IMR-90 (cell line): ENCODE data around the gene CSRP1.

Experiments used
- CEBPB ChIP-seq: IDR thresholded peaks from 2 replicates; pipeline ENCODE4 v1.6.1; 2012; ENCODE audit warnings: low read depth, low read length, improper control_type of control experiment
- MAFK ChIP-seq: IDR thresholded peaks from 2 replicates; pipeline ENCODE4 v1.6.1; 2012; ENCODE audit warnings: low read depth, low read length, improper control_type of control experiment
- NFE2L2 ChIP-seq: fragments of 150-350 bp; IDR thresholded peaks from 2 replicates; pipeline ENCODE4 v1.6.1; 2016; ENCODE audit warnings: low read depth, mild to moderate bottlenecking, low read length
- POLR2A ChIP-seq: IDR thresholded peaks from 2 replicates; pipeline ENCODE4 v1.6.1; 2012; ENCODE audit warnings: mild to moderate bottlenecking, low read depth, low read length
- RAD21 ChIP-seq: IDR thresholded peaks from 2 replicates; pipeline ENCODE4 v1.6.1; 2012; ENCODE audit warnings: low read length, improper control_type of control experiment
- TF ChIP-seq, protein P1 (sequence below): conservative IDR thresholded peaks from 2 replicates; pipeline ENCODE4 v1.5.1; 2012; ENCODE audit warnings: mild to moderate bottlenecking, low read depth, low read length, improper control_type of control experiment
- TF ChIP-seq, protein P2 (sequence below): fragments of 150-350 bp; IDR thresholded peaks from 2 replicates; pipeline ENCODE4 v1.6.1; 2017; ENCODE audit warnings: mild to moderate bottlenecking, antibody characterized with exemption, low read length, low read depth
- TF ChIP-seq, protein P3 (sequence below): fragments of 150-350 bp; IDR thresholded peaks from 2 replicates; pipeline ENCODE4 v1.6.1; 2016; ENCODE audit warnings: low read depth, mild to moderate bottlenecking, low read length, moderate library complexity, borderline replicate concordance

DNA sequence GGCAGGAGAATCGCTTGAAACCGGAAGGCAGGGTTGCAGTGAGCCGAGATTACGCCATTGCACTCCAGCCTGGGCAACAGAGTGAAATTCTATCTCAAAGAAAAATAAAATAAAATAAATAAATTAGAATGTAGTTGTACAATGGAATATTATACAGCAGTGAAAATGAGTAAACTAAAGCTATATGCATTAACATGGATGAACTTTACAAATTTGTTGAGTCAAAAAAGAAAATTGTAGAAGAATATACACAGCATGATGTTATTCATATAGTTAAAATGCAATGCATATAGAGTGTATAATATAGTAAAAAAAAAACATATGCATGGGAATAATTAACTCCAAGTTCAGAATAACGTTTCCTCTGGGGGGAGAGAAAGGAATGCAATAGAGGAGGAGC lies 21.0 kb upstream of the CSRP1 start:
- TF ChIP-seq, protein P1, sequence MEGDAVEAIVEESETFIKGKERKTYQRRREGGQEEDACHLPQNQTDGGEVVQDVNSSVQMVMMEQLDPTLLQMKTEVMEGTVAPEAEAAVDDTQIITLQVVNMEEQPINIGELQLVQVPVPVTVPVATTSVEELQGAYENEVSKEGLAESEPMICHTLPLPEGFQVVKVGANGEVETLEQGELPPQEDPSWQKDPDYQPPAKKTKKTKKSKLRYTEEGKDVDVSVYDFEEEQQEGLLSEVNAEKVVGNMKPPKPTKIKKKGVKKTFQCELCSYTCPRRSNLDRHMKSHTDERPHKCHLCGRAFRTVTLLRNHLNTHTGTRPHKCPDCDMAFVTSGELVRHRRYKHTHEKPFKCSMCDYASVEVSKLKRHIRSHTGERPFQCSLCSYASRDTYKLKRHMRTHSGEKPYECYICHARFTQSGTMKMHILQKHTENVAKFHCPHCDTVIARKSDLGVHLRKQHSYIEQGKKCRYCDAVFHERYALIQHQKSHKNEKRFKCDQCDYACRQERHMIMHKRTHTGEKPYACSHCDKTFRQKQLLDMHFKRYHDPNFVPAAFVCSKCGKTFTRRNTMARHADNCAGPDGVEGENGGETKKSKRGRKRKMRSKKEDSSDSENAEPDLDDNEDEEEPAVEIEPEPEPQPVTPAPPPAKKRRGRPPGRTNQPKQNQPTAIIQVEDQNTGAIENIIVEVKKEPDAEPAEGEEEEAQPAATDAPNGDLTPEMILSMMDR = no peak
- TF ChIP-seq, protein P2, sequence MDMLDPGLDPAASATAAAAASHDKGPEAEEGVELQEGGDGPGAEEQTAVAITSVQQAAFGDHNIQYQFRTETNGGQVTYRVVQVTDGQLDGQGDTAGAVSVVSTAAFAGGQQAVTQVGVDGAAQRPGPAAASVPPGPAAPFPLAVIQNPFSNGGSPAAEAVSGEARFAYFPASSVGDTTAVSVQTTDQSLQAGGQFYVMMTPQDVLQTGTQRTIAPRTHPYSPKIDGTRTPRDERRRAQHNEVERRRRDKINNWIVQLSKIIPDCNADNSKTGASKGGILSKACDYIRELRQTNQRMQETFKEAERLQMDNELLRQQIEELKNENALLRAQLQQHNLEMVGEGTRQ = no peak
- TF ChIP-seq MAFK = no peak
- TF ChIP-seq POLR2A = no peak
- no peak for TF ChIP-seq RAD21
- TF ChIP-seq CEBPB = no peak
- TF ChIP-seq, protein P3, sequence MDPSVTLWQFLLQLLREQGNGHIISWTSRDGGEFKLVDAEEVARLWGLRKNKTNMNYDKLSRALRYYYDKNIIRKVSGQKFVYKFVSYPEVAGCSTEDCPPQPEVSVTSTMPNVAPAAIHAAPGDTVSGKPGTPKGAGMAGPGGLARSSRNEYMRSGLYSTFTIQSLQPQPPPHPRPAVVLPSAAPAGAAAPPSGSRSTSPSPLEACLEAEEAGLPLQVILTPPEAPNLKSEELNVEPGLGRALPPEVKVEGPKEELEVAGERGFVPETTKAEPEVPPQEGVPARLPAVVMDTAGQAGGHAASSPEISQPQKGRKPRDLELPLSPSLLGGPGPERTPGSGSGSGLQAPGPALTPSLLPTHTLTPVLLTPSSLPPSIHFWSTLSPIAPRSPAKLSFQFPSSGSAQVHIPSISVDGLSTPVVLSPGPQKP = no peak
- TF ChIP-seq NFE2L2 = no peak
